Hippocampal formation (tissue), 2 donors: Measurements from ENCODE around the gene MAP3K12.
A peak's percentile ranks its signal among the peaks of the same experiment; 100 is the strongest.
"Not testable (repeated sequence)": the region's sequence is repeated elsewhere in the genome, so short reads cannot be mapped to it uniquely, and the experiment has no call there.

Source experiments
- DNase-seq, 2 donors: peaks; one replicate each; lab custom pipeline; 2025; lab: John Stamatoyannopoulos, UW

The MAP3K12 gene

GRCh38 chr12:53441040-53441833 is 58.0 kb downstream of the MAP3K12 start, which contains the start of gene PRR13:
Gene PRR13, plus strand, starts transcription at chr12:53441734. Its CDS starts 981 bp downstream, at chr12:53442715.
- DNase-seq, result peak; percentile 98 to 100

- not testable (repeated sequence) for DNase-seq
Measured at GRCh38 chr12:53439582-53439981, 59.7 kb downstream of the MAP3K12 start.

GRCh38 chr12:53435326-53435725 is 63.9 kb downstream of the MAP3K12 start:
- not testable (repeated sequence) for DNase-seq

GRCh38 chr12:53431187-53431586 is 68.1 kb downstream of the MAP3K12 start:
- DNase-seq, result no peak

GRCh38 chr12:53430116-53430515 is 69.1 kb downstream of the MAP3K12 start:
- no peak for DNase-seq
